GM18508 (cell line): ENCODE measurements around the gene NLK.
"Not testable (repeated sequence)": the region's sequence is repeated elsewhere in the genome, so short reads cannot be mapped to it uniquely, and the experiment has no call there.

Source experiments
- ATAC-seq: cut with Tn5 transposase; IDR thresholded peaks from one replicate; pipeline ENCODE4 v1.9.1; 2021; ENCODE audit warnings: moderate number of reproducible peaks; ENCODE audit not compliant: insufficient read depth, unreplicated experiment

The NLK gene

DNA sequence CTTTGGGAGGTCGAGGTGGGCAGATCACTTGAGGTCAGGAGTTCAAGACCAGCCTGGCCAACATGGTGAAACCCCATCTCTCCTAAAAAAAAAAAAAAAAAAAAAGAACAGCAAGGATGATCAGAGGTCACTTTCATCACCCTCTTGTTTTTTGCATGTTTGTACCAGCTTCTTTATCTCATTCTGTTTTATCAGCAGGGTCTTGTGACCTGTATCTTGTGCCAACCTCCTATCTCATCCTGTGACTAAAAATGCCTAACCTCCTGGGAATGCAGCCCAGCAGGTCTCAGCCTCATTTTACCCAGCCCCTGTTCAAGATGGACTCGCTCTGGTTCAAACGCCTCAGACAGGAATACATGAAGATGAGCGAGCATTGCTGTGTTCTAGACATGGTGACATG lies 200.8 kb downstream of the NLK start:
- ATAC-seq: not testable (repeated sequence)

- ATAC-seq: no peak
These were observed 202.0 kb downstream of the NLK start for GRCh38 chr17:28244446-28244845.
